Superior temporal gyrus (tissue), 1 donor: ENCODE data around the gene IL37.
"Not testable (repeated sequence)": the region's sequence is repeated elsewhere in the genome, so short reads cannot be mapped to it uniquely, and the experiment has no call there.

ENCODE experiments used
- DNase-seq: peaks from one replicate; pipeline ENCODE4 v3.0.0-alpha.2; 2016; ENCODE audit errors: extremely low spot score

The IL37 gene

DNA sequence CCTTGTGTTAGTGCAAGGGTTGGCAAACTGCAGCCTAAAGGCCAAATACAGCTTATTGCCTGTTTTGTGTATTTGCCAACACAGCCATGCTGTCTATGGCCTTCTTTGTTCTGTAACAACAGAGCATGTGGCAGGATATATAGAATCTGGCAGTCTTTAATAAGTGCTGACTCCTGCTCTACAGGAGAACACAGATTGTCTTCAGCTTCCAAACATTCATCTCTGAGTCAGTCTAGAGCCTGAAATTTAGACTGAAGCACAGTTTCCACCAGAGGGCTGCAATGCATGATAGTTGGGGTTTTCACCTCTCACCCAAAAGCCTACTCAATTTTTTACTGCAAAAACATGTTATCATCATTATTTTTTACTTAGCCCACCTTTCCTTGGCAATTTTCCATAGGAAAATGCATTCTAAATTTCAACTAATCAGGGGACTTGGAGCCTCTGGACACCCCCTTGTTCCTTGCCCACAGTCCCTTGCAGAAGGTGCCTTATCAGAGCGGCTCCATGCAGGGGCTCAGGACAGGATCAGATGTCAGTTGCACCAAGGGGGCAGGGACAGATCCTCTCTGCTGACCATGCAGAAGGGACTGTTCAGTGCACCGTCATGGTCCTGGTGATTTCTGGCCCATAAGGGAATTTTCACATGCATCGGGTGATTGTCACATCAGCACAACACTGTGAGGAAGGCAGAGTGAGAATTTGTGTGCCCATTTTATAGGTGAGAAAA lies 12.4 kb downstream of the IL37 start:
- DNase-seq, result no peak

DNA sequence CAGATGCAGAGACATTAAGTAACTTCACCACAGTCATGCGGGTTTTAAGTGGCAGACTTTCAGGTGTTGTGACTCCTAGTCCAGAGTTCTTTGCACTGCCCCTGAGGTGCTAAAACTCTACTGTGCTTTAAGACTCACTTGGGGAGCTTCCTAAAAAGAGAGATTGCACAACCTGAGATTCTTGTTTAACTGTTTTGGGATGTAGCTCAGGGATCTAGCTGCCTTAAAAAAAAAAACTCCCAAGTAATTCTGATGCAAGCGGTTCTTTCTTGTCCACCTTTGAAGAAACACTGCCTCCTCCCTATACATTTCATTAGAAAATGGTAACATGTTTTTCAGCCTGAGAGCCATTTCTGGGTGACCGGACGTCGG lies 13.0 kb downstream of the IL37 start:
- DNase-seq, result no peak

DNA sequence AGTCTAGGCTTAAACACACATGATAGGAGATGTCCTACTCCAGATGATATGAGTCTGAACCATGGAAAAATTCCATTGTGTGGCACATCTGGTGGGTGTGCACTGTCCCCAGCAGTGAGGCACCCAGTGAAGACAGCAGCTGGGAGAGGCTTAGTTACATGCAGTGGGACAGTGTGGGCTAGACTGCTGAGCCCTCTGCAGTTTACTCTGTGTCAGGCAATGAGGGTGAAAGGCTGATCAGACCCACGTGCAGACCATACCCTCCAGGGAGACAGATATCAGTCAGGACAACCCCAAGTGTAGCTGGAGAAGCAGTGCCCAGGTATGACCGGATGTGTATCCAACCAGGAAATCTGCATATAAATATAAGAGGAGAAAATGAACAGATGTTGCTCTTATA lies 13.4 kb downstream of the IL37 start:
- no peak for DNase-seq

DNA sequence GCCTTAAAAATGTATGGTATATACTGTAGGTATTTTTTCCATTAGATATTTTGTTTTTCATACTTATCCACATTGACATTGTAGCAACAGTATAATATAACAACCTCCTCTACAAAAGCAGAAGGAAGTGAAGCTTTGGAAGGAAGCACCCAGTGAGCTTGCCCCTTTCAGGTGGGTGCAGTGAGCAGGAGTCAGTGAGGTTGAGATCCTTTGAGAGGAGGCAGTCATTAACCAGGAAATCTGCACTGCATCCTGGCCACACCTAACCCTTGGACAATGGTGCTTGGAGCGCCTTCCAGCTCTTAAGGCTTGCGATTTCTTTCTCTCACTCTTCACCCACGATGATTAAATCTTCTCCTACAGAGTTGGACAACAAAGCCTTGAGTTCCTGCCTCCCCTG lies 13.9 kb downstream of the IL37 start:
- no peak for DNase-seq

DNA sequence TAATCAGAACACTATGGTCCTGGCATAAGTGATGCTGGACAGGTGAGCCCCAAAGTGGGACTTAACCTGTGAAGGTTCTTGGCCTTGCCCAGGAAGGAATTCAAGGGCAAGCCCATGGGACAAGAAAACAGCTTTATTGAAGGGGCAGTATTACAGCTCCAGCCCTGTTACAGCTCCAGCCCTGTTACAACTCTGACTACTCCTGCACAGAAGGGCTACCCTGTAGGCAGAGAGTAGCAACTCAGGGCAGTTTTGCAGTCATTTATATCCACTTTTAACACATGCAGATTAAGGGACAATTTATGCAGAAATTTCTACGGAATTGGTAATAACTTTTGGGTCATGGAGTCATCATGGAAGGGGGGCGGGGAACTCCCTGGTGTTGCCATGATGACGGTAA lies 15.7 kb downstream of the IL37 start:
- no peak for DNase-seq

DNA sequence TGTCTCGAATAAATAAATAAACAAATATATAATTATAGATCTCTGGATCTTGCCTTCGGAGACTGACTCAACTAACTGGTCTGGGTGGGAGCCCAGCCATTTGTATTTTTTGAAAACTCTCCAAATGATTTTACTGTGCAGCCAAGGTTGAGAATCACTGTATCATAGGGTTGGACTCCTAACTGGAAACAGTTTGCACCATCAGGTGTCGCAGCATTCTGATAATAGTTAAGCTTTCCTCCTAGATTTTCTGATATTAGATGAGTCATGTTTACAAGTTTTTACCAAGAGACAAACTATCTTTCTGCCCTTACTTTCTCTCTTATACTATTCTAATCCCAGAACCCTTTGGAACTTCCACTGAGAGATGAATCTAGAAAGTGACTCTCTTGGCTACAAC lies 16.8 kb downstream of the IL37 start:
- no peak for DNase-seq

DNA sequence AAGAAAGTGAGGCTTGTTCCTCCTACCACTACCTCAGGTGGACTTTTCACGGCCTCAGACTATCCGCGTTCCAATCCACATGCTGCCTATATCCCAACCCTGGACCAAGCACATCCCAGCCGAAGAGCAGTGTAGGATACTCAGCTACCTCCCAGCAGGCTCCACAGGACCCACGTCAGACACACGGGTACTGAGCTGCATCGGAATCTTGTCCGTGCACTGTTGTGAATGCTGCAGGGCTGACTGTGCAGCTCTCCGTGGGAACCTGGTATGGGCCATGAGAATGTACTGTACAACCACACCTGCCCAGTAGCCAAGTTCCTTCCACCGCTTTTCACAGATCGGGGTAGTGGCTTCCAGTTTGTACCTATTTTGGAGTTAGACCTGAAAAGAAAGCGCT lies 22.3 kb downstream of the IL37 start:
- no peak for DNase-seq

DNA sequence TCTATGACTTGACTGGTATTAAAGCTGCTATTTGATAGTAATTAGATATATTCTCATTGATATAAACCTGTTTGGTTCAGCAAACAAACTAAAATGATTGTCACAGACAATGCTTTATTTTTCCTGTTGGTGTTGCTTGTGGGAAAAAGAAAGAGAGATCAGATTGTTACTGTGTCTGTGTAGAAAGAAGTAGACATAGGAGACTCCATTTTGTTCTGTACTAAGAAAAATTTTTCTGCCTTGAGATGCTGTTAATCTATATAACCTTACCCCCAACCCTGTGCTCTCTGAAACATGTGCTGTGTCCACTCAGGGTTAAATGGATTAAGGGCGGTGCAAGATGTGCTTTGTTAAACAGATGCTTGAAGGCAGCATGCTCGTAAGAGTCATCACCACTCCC lies 23.2 kb downstream of the IL37 start:
- DNase-seq, result not testable (repeated sequence)

DNA sequence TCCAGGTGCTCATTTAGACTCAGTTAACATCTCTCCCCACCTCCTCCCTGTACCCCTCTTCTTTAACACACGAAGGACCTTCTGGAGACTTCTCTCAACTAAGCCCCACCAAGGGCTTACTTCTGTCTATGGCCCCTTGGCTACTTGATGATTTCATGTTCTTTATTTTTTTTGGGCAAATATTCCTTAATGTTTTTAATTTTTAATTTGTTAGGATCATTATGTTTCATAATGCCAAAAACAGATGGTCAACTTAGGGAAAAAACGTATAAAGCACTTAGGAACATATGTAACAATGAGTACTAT lies 25.9 kb downstream of the IL37 start:
- no peak for DNase-seq

DNA sequence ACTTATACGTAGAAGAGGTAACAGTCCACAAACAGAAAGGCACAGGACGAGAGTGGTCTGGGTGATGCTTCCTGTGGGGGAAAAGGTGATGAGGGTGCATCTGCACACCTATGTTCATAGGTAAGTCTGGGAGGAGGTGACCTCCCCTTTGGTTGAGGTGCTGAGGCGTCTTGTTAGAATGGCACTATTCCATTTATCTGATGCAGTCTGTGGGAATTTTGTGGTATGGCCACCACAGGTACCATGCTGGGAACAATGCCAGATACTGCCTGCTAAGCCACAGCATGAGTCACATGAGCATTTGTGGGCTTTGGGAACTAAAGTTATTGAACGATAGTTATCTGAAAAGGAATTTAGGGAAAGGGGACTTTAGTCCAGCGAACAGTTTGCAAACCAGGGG lies 27.9 kb downstream of the IL37 start:
- no peak for DNase-seq

DNA sequence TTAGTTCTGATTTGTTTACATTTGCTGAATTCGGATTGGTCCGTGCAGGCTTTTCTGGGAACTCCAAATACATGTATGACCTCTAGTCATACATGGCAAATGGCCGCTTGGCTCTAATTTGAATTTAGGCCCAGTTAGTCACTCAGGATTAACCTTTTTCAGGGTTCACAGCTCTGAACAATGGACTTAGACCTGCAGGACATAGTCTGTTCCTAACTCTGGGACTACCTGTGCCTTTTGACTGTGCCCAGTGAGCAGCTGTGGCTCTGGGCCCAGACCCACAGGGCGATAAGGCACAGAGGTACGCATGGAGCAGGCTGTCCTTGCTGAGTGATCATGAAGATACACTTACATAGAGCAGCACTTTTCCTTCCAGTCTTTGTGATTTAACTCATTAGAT lies 28.5 kb downstream of the IL37 start:
- DNase-seq, result no peak

DNA sequence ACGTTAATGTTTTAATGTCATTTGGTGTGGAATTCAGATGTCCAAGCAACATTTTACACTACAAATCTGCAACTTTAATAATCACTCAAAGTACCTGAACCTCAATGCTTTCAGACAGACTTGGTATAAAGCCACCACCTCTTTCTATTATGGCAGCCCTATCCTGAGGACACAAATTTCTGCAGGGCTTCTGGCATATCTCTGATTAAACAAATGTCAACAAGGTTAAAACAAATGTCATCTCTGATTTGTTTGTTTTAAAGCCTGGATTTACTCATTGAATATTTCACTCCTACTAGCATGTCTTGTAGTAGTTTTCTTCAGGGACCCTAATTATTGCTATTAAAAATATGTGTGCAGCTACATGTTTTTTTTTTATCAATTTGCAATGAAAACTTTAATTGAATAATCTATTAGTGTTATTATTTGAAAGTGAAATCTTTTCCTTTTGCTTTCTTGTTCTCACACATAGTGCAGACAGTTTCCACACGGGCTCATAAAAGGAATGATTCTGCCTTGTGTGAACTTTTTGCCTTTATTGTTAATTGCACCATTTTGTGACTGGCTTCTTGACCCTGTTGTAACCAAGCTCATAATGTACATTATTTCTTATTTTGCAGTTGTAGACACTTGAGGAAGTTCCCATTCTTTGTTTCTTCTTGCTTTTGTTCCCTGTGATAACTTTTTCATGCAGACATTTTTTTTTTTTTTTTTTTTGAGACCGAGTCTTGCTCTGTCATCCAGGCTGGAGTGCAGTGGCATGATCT lies 30.1 kb downstream of the IL37 start:
- DNase-seq, result no peak

DNA sequence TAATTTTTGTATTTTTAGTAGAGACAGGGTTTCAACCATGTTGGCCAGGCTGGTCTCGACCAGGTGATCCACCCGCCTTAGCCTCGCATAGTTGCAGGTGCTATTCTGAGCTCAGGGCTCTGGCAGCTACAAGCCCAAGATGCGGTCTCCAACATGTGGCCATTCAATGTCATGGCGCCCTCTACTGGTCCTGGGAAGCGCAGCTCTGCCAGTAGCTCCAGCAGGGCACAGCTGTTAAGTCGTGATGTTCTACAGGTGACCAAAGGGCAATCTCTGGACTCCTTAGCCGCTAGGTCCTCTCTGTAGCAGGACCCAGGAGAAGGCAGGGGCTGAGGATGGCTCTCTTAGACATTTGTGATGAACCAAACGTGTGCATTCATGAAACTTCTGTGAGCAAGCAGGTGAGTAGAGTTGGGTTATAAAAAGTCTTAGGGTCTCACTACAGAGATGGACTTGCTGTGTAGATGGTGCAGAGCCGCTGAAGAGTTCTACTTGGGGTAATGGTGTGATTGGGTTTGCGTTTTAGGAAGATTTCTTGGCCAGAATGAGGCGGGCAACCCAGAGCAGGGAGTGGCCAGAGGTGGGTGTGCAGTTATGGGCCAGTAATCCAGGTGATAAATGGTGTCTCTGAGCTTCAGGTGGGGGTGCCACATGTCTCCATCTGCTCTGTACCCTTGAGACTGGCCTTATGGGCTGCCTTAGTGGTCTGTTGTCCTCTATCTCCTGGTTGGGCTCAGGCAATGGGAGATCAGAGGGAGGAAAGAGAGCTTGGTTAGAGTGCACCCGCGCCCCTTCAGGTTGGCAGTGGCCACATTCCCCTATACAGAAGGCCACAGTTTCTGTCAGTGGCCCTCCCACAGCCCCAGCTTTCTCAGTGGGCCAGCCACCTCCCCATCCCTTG lies 31.0 kb downstream of the IL37 start:
- peak; percentile 92 for DNase-seq

DNA sequence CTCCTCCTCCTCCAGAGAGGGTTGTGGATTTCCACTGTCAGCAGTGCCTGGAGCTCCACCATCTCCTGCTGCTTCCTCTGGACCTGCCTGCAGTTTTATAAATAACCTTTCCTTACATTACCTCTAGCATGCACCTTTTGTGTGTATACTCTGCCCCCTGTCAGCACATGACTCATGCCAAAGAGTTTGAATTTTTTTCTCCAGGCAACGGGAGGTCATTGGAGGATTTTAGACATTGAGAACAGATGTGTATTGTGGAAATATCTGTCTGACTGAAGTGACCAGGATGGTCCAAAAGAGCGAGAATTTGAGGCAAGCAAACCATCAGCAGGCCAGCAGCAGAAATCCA lies 31.7 kb downstream of the IL37 start:
- DNase-seq, result no peak

DNA sequence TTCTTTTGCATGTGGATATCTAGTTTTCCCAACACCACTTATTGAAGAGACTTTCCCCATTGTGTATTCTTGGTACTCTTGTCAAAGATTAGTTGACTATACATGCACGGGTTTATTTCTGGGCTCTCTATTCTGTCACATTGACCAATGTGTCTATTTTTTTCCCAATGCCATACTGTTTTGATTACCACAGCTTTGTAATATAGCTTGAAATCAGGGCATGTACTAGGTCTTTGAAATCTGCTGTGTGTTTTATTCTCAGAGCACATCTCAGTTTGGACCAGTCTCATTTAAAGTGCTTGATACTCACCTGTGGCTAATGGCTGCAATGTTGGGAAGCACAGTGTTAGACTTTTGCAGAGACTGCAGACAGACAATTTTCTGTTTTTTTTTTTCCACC lies 34.0 kb downstream of the IL37 start:
- DNase-seq, result no peak

DNA sequence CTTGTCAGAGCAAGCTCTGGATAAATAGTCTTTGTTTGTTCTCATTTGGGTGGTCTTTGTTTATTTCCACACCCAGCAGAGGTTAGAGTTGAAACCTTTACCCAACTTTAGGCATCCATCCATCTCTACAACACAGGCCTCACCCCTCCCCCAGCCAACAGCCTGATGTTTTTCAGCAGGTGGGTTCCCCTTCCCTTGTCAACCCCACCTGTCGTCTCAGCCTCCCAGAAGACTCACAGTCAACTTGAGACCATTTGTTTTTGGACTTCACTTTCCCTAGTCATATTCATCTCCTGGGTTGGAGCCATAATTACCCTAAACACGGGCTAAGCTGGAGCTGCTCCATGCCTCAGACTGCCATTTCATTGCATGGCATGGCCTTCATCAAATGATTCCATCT lies 35.1 kb downstream of the IL37 start:
- DNase-seq, result no peak

DNA sequence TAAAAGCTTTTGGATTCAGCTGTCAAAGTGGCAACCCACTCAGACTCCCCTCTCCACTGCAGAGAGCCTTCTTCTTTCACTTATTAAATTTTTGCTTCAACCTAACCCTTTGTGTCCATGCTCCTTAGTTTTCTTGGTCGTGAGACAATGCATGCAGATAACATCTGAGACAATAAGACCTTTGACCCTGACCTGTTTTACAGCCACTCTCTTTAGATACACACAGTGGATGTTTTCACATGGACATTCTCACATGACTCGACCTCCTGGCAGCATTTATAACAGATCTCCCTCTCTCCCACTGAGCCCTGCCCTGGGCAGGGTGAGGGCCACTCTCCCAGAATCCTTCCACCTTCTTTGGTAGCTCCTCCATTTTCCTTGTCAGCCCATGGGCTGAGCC lies 36.4 kb downstream of the IL37 start:
- no peak for DNase-seq

DNA sequence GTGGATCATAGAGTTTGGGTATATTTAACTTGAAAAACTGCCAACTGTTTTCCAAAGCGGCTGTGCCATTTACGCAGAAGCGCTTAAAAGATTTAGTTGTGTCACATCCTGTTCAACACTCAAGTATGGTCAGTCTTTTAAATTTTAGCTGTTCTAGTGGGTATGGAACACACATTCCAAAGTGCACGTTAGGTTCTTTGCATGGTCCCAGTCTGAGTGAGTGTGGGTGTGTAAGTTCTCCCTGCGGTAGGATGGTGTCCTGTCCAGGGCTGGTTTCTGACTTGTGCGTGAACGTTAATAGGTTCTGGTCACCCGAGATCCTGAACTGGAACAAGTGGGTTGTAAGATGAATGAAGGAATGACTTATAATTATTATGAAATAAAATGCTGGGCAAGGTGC lies 38.5 kb downstream of the IL37 start:
- no peak for DNase-seq

DNA sequence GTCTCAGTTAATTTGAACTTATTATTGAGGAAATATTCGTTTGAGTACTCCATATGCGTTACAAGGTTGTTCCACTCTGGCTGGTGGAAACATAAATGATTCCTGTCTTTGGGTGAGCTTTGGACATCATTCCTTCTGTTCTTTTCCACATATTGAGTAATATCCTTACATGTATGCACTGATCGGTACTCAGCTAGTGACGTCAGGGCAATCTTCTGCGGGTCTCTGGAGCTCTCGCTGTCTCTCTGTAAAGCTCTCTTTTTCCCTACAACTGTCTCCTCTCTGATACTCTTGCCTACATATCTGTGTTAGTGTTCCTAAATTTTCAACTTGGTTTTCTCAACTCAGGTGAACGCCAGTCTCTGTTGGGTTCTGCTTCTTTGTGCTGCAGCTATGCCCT lies 43.4 kb downstream of the IL37 start:
- no peak for DNase-seq

DNA sequence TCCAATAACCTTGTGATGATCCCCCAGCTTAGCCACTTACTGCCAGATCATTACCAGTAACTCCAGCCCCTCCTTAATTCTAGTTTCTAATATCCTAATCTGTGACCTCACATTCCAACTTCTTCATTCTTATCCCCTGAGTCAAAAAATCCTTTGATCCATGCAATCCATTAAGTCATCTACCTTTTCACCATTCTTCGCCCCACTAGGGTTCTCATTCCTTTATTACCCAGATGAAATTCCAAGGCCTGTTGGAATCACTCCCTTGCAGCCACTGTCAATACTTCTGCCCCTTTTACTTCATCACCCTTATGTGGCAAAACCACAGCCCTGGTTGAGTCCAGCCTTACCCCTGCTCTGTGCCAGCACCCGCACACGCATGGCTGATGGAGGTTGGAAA lies 46.5 kb downstream of the IL37 start:
- no peak for DNase-seq

DNA sequence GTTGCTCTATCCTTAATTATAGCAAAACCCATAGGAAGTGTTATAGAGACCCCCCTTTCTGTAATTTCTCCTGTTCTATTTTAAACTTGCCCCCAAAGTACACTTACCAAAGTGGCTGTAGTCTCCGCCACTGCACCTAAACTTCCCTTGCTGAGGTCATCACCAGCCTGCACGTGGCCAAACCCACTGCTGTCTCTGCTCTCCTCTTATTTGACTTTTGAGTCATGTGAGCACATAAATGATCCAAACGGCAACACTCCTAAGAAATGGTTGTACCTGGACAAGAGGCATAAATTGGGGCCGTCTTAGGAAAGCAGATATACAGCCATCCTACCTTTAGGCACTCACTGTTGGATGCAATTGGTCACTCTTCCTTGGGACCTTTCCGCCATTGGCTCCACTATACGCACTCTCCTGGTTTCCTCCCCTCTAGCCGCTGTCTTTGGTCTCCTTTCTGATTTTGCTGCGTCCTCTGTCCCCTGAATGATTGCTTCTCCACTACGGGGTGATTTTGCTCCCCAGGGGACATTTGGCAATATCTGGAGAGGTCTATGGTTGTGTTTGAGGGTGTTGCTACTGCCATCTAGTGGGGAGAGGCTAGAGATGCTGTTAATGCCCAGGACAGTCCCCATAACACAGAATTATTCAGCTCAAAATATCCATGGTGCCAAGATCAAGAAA lies 47.6 kb downstream of the IL37 start:
- peak; percentile 66 for DNase-seq

DNA sequence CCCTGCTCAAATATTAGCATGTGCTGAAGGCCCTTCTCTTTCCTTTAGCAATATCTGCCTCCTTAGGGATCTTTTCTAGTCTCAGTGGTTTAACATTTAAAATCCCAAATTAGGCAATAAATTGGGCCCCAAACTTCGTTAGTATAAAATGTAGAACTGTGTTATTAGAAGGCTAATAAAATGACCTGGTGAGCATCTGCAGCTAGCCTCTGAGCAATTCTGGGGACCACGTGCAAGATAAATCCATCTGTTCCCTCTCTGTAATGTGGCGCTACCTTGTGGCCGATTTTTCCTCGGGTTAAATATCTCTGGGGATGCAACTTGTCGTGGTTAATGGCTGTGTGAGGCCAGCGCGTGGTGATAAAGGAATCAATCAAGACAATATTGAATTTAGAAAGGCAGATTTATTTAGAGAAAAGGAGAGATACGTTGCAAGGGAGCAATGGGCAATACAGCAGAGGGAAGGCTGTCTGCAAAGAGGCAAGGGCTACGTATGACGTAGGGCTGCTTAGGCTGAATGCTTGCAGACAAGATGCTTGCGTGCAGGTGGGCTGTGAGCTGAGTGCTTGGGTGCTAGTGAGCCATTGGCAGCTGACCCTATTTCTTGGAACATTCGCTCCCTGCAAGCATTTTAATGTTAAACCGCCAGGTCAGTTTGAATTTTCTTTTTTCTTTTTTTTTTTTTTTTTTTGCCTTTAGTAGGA lies 48.3 kb downstream of the IL37 start:
- no peak for DNase-seq
